HG03103 (cell line): ENCODE measurements around the gene JCAD.

ENCODE experiments used
- ATAC-seq: cut with Tn5 transposase; IDR thresholded peaks from one replicate; pipeline ENCODE4 v1.9.1; 2021; ENCODE audit warnings: low read depth; ENCODE audit not compliant: unreplicated experiment

The JCAD gene

GRCh38 chr10:30047430-30047829 is 12.0 kb downstream of the JCAD start:
- no peak for ATAC-seq

GRCh38 chr10:30046476-30046875 is 12.9 kb downstream of the JCAD start:
- ATAC-seq: no peak

- no peak for ATAC-seq
Observed at GRCh38 chr10:30045961-30046360, 13.4 kb downstream of the JCAD start.

- no peak for ATAC-seq
Observed at GRCh38 chr10:30043476-30044270, 15.7 kb downstream of the JCAD start.

- no peak for ATAC-seq
Observed at GRCh38 chr10:30042820-30043219, 16.6 kb downstream of the JCAD start.

GRCh38 chr10:30041196-30042105 is 17.9 kb downstream of the JCAD start:
- no peak for ATAC-seq

- ATAC-seq: no peak
Observed at GRCh38 chr10:30040597-30040996, 18.8 kb downstream of the JCAD start.

- ATAC-seq: no peak
Observed at GRCh38 chr10:30039988-30040387, 19.4 kb downstream of the JCAD start.

GRCh38 chr10:30039567-30039966 is 19.8 kb downstream of the JCAD start:
- no peak for ATAC-seq

- ATAC-seq: no peak
Observed at GRCh38 chr10:30038781-30039536, 20.4 kb downstream of the JCAD start.

- no peak for ATAC-seq
Observed at GRCh38 chr10:30037620-30038336, 21.6 kb downstream of the JCAD start.

GRCh38 chr10:30036811-30037210 is 22.6 kb downstream of the JCAD start:
- no peak for ATAC-seq

GRCh38 chr10:30036341-30036740 is 23.0 kb downstream of the JCAD start:
- no peak for ATAC-seq

- ATAC-seq: no peak
Observed at GRCh38 chr10:30034433-30035137, 24.8 kb downstream of the JCAD start.

GRCh38 chr10:30032125-30032524 is 27.3 kb downstream of the JCAD start:
- no peak for ATAC-seq

- no peak for ATAC-seq
Observed at GRCh38 chr10:30029872-30030256, 29.5 kb downstream of the JCAD start.

GRCh38 chr10:30029164-30029871 is 30.1 kb downstream of the JCAD start:
- no peak for ATAC-seq

- no peak for ATAC-seq
Observed at GRCh38 chr10:30028738-30029030, 30.7 kb downstream of the JCAD start.

- ATAC-seq: no peak
Observed at GRCh38 chr10:30028006-30028737, 31.2 kb downstream of the JCAD start.
